ENCODE results near the gene SIGLEC15. TPM values are rescaled to one million over a fixed set of nuclear protein-coding genes. Genes with fewer than 3 reads are reported as not detected.
"Not testable (repeated sequence)": the region's sequence is repeated elsewhere in the genome, so short reads cannot be mapped to it uniquely, and the experiment has no call there.

SIGLEC15 gene
- total RNA-seq, 4 donors from 2014 or later = not detected

- no peak overlapping the region for H3K4me3 ChIP-seq
- H3K9me3 ChIP-seq = no peaks in the 10 kb centered on the region
- TF ChIP-seq CTCF (IDR thresholded peaks at IDR 0.05 in 4 of 5, conservative IDR thresholded peaks at IDR 0.05 in 1 of 5) (no peak), POLR2A (IDR thresholded peaks at IDR 0.05) (no peak)
- intact Hi-C loops (cut with DNase I; ENCODE audit: low total_unique reads) = no loop called here
- ATAC-seq (no peak), DNase-seq (no peak)
- H3K36me3 ChIP-seq = no peaks in the 10 kb centered on the region
- in situ Hi-C loops (cut with MboI; ENCODE audit: low sequenced_read_pairs in 4 of 4) = no loop called here
- no peaks in the 10 kb centered on the region for H3K27me3 ChIP-seq
- no peak overlapping the region for H3K27ac ChIP-seq
- no peaks in the 10 kb centered on the region for H3K4me1 ChIP-seq
Measured at GRCh38 chr18:45817543-45817942, 7.9 kb upstream of the SIGLEC15 start.

- intact Hi-C loops (cut with DNase I; ENCODE audit: low total_unique reads); H3K4me3 ChIP-seq; in situ Hi-C loops (cut with MboI; ENCODE audit: low sequenced_read_pairs in 4 of 4); H3K27me3 ChIP-seq; DNase-seq; ATAC-seq; H3K36me3 ChIP-seq; H3K4me1 ChIP-seq; H3K9me3 ChIP-seq; H3K27ac ChIP-seq: not testable (repeated sequence)
Measured at GRCh38 chr18:45818765-45819164, 6.7 kb upstream of the SIGLEC15 start.

GRCh38 chr18:45820106-45820745, 5.2 kb upstream of the SIGLEC15 start:
- TF ChIP-seq CTCF (IDR thresholded peaks at IDR 0.05 in 4 of 5, conservative IDR thresholded peaks at IDR 0.05 in 1 of 5) (no peak), POLR2A (IDR thresholded peaks at IDR 0.05) (no peak)
- no peaks in the 10 kb centered on the region for H3K4me1 ChIP-seq
- H3K27ac ChIP-seq = no peak overlapping the region
- H3K27me3 ChIP-seq = no peaks in the 10 kb centered on the region
- ATAC-seq (no peak), DNase-seq (no peak)
- H3K36me3 ChIP-seq = no peaks in the 10 kb centered on the region
- no peaks in the 10 kb centered on the region for H3K9me3 ChIP-seq
- in situ Hi-C loops (cut with MboI; ENCODE audit: low sequenced_read_pairs in 4 of 4) (no loop called here), intact Hi-C loops (cut with DNase I; ENCODE audit: low total_unique reads) (no loop called here)
- no peak overlapping the region for H3K4me3 ChIP-seq

GRCh38 chr18:45821026-45821425, 4.4 kb upstream of the SIGLEC15 start:
- ATAC-seq (no peak), DNase-seq (no peak)
- no peaks in the 10 kb centered on the region for H3K36me3 ChIP-seq
- no peaks in the 10 kb centered on the region for H3K9me3 ChIP-seq
- H3K27ac ChIP-seq = no peak overlapping the region
- TF ChIP-seq CTCF (IDR thresholded peaks at IDR 0.05 in 4 of 5, conservative IDR thresholded peaks at IDR 0.05 in 1 of 5) = no peak
- TF ChIP-seq POLR2A (IDR thresholded peaks at IDR 0.05) = no peak
- no peaks in the 10 kb centered on the region for H3K4me1 ChIP-seq
- in situ Hi-C loops (cut with MboI; ENCODE audit: low sequenced_read_pairs in 4 of 4) (no loop called here), intact Hi-C loops (cut with DNase I; ENCODE audit: low total_unique reads) (no loop called here)
- no peaks in the 10 kb centered on the region for H3K27me3 ChIP-seq
- H3K4me3 ChIP-seq = no peak overlapping the region

- no peaks in the 10 kb centered on the region for H3K4me1 ChIP-seq
- no peak for ATAC-seq
- H3K27me3 ChIP-seq = no peaks in the 10 kb centered on the region
- no peak overlapping the region for H3K4me3 ChIP-seq
- in situ Hi-C loops (cut with MboI; ENCODE audit: low sequenced_read_pairs in 4 of 4) (no loop called here), intact Hi-C loops (cut with DNase I; ENCODE audit: low total_unique reads) (no loop called here)
- DNase-seq = no peak
- no peak overlapping the region for H3K27ac ChIP-seq
- H3K9me3 ChIP-seq = no peaks in the 10 kb centered on the region
- no peaks in the 10 kb centered on the region for H3K36me3 ChIP-seq
- no peak for TF ChIP-seq CTCF (IDR thresholded peaks at IDR 0.05 in 4 of 5, conservative IDR thresholded peaks at IDR 0.05 in 1 of 5)
- TF ChIP-seq POLR2A (IDR thresholded peaks at IDR 0.05) = no peak
Measured at GRCh38 chr18:45821711-45822110, 3.8 kb upstream of the SIGLEC15 start.
